ENCODE results near the gene LOXHD1.

The LOXHD1 gene

DNA sequence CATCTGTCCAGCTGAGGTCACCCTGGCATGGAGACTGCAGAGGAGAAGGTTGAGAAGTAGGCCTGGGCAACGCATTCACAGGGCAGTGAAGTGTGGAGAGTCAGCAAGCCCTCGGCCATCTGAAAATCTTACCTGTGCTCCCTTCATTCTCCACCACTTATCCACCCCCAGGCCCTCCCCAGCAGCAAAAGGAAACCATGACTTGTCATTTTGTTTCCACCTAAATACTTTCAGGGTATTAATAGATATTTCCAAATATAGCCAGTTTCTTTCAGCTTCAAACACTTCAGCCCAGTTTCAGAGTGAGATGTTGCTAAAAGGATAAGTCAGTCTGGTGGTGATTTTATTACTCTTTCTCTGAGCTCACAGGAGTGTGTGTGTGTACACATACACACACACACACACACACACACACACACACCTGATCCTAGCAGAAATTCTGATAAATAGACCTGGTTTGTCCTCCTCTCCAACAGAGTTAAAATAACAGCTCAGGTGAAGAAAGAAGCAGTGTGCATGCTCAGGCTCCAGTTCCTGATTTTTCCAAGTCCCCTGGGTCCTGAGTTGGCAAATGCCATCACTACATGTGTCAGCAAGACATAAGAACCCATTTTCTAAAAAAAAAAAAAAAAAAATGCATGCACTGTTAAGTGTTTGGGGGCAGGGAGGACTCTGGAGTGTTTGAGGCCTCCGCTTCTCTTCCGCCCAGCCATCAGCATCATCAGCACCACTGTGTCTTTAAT, 82.8 kb downstream of the LOXHD1 start:
- no peak for DNase-seq

DNA sequence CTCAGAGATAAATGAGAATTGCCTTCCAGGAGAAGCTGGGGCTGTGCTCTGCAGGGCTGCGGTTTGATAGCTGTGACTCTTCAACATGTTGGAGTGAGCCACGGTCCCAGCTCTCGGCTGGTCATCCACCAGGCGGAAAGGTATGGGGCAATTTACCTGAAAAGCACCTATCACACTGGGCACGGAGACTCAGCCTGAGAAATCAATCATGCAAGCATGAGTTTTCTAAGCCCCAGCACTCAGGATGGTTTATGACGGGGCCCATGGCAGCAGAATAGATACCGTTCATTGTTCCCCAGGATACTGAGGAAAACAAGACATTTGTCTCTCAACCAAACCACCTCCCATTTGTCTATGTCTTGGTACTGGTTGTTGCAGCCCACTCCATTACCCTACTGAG, 83.9 kb downstream of the LOXHD1 start:
- no peak for DNase-seq

DNA sequence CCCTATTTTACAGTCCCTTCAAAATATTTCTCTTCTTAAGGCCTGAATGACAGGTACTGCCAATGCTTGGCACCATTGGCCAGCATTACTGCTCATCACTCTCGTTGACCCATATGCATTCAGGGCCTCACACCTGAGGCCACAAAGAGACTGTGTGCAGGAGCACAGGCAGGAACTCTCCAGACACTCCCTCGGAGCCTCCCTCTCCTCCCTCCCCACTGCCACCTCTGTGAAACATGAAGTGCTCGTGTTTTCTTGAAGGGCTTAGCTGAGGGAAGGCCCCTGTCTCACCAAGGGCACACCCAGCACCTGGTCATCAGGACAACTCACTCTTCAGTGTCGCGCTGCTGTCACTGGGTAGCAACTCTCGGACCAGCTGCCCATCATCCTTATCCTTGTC, 85.3 kb downstream of the LOXHD1 start:
- DNase-seq: no peak

DNA sequence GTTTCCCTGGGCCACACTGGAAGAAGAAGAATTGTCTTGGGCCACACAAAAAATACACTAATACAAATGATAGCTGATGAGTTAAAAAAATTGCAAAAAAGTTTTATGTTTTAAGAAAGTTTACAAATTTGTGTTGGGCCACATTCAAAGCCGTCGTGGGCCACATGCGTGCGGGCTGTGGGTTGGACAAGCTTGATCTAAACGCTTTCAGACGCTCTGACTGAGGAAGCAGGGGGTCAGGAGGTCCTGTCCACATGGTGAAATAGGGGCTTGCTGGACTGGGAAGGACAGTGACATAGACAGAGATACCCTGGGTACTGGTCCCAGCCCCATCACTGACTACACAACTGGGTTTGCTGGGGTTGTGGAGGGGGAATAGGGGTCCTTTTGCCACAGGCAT, 86.4 kb downstream of the LOXHD1 start:
- DNase-seq: no peak

DNA sequence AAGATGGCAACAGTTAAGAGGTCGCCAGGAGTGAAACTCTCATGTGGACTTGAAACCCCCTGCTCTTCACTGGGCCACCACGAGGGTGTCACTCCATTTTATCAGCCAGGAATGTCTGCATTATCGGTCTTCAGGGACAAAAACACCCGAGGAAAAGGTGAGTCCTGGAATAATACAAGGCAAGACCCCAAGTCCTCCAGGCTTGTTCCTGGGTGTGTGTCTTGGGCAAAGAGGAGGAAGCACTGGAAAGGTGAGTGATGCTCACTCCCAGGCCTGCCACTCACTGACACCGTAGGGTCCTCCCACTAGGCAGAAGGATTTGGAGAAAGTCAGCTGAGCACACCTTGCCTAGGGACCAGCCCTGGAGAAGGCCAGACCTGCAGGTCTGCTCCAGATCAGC, 86.9 kb downstream of the LOXHD1 start:
- no peak for DNase-seq

DNA sequence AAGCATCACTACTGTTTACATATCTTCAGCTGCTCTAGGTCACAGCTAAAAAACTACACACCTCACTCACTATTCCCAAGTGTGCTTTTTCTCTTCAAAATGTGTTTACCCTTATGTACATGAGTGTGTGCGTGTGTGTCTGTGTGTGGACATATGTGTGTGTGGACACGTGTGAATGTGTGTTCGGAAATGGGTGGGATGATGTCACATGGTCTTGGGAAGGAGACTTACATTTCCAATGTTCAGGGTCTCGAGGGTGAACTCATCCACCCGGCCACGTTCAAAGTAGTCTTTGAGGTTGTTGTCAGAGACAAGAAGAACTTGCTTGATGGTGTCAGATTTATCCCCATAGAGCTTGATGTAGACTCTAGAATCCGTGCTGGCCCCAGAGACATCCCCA, 87.8 kb downstream of the LOXHD1 start:
- DNase-seq: no peak

DNA sequence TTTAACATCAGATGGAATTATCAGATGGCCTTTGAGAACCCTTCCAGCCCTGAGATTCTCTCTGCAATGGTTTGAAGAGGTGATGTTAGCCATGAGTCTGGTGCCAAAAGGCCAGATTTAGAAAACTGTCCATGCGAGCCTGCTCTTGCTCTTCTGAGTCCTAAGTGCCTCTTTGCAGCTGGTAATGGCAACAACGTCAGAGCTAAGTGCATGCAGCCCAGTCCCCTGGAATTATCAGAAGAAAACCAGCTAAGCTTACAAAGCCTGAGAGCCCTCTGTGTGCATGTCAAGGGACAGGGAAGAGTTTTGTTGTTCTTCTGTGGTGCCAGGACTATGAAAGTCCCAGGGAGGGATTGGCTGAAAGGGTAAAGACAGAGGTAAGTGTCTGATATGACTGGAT, 89.8 kb downstream of the LOXHD1 start:
- DNase-seq: no peak

DNA sequence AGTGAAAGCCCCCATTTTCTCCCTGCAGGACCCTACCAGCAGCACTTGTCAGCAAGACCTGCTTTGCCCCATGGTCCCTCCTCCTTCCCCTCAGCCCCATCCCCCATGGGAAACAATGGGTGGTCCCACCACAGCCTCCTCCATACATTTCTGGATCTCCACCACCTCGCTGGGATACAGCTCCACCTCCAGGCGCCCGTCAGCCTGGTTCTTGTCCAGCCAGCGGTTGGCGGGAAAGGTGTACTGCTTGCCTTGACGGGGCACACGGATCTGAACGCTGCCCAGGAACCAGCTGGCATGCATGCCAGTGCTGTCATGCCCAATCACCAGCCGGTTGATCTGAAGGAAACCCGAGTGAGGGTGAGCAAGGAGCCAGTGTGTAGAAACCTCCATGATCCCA, 90.9 kb downstream of the LOXHD1 start:
- DNase-seq: no peak

DNA sequence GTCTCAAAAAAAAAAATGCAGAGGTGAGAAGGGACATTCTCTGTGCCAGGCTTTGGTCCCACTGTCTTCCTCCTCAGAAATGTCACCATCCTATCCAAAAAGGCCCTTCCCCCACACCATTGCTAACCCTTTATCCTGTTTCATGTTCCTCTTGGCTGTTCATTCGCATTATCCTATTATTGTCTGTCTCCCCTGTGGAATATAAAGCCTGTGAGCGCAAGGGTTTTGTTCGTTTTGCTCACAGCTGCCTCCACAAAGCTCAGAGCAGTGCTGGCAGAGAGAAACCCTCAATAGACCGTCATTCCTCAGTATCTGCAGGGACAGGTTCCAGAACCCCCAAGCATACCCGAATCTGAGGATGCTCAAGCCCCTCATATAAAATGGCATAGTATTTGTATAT, 91.8 kb downstream of the LOXHD1 start:
- DNase-seq: no peak

DNA sequence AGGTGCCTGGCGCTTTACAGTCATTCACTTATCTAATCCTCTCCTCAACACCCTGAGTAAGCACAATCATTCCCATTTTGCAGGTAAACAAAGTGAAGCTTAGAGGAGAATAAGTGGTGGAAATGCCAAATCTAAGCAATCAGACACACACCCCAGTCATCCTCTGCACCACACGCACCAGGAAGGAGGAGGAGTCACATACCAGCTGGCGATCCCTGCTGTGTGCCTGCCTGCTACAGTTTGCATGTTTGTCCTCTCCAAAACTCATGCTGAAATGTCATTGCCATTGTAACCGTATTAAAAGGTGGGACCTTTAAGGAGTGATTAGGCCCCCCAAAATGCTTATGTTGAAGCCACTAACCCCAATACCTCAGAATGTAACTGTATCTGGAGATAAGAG, 93.7 kb downstream of the LOXHD1 start:
- DNase-seq: no peak

DNA sequence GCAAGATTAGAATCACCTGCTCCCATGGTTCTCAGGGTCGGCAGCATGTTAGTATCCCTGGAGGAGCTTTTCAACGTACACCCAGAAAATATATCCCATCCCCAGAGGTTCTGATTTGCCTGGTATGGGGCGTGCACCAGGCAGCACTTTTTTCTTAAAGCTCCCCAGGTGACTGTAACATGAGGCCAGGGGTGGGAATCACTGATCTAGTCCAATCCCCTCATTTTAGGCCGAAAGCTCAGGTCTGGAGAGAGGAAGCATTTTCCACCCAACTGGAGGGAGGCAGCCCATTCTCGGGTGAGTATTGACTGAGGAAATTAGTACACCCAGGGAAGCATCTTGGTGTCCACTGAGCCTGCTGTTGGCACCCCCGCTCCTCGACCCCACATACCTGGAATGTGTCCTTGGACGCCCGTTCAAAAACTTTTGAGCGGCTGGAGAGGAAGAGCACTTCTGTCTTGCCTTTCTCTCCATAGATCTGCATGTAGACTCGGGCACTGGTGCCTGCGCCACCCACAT, 94.3 kb downstream of the LOXHD1 start:
- DNase-seq: no peak

DNA sequence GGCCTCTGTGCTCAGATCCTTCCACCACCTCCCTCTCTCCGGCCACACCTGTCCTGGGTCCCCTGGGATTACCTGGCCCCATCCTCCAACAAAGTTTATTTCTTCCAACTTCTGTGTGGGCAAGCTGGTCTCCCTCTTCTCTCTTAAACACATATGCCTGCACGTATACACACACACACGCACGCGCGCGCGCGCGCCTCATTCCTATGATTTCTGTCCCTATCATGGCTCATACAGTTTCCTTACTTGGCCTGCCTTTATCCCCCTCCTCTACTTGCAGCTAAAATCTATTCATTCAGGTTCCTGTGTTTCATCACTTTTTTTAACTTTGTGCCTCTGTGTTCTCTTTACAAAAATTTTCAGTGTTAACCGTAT, 96.4 kb downstream of the LOXHD1 start:
- no peak for DNase-seq

DNA sequence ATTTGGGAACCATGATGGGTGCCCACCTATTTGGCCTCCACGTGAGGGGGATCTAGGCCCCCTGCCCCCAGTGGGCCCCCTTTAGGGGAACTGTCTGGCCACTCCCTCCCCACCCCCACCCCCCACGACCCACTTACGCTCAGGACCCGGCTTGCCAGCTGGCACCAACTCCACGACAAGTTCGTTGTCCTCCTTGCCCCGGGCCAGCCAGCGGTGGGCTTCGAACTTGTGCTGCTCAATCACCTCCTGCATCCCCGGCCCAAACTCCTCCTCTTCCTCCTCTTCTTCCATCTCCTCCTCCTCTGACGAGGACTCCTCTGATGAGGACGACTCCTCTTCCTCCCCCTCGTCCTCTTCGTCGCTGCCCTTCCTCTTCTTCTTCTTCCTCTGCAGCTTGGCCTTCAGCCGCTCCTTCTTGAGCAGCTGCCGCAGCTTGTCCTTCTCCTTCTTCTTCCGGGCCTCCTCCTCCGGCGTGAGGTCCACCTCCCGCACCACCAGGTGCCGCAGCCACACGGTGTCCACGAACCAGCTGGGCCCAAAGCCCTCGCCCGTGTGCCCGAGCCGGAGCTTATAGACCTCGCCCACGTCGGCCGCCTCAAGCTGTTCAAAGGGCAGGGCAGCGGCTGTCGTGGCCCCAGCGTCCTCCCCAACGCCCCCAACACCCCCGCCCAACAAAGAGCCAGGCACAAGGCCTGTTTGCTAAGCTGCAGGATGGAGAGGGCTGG, 96.9 kb downstream of the LOXHD1 start:
- no peak for DNase-seq

DNA sequence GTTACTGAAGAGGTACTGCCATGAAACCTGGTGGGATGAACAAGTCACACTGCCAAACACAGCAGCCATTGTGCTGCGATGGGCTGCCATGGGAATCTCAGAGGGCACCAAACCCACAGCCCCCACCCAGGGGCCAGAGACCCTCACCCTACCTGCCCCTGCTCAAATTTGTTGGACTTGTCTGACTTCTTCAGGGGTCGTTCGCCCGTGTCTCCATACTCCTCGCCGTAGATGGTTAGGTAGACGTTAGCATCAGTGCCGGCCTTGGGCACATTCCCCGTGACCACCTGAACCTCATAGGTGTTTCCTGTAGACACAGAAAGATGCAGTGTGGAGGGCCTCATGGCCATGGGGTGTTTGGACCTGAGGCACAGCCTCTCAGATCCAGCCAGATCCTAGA, 97.7 kb downstream of the LOXHD1 start:
- DNase-seq: no peak

DNA sequence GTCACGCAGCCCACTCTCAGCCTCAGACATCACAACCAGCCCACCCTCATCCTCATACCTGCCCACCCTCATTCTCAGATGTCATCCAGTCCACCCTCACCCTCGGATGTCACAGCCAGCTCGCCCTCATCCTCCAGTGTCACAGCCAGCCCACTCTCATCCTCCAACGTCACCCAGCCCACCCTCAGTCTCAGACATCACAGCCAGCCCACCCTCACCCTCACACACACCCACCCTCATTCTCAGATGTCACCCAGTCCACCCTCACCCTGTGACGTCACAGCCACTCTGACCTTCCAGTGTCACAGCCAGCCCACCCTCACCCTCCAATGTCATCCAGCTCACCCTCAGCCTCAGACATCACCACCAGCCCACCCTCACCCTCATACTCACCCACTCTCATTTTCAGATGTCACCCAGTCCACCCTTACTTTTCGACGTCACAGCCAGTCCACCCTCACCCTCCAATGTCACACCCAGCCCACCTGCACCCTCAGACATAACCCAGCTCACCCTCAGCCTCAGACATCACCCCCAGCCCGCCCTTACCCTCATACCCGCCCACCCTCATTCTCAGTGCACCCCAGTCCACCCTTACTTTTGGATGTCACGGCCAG, 100.3 kb downstream of the LOXHD1 start:
- DNase-seq: no peak

DNA sequence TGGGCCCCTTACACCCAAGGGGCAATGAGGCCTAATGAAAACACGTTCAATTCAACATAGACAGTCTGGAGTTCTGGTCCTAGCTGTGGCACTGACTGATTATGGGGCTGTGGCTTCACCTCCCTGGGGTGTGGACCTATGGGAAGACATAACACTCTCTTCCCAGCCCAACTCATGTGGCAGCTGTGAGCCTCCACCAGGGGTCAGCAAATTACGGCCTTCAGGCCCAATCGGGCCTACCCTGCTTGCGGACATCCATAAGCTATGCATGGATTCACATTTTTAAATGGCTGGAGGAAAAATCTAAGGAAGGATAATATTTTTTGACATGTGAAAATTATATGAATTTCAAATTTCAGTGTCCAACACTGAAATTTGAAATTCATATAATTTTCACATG, 101.3 kb downstream of the LOXHD1 start:
- DNase-seq: no peak

DNA sequence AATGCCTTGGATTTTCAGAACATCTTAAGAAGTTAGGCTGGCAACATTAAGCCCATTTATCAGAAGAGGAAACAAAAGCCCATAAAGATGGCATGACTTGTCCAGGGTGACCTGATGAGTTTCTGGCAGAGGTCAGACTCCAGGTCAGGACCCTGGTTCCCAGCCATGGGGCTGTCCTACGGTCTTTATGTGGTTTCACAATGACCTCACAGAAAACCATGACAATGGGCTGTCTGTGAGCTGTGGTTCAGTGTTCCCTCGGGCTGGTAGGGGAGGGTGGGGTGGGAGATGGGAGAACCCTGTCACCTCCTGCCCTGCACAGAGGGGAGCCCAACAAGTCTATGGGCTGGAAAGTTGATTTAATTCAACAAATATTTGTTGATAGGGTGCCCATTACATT, 101.8 kb downstream of the LOXHD1 start:
- no peak for DNase-seq

DNA sequence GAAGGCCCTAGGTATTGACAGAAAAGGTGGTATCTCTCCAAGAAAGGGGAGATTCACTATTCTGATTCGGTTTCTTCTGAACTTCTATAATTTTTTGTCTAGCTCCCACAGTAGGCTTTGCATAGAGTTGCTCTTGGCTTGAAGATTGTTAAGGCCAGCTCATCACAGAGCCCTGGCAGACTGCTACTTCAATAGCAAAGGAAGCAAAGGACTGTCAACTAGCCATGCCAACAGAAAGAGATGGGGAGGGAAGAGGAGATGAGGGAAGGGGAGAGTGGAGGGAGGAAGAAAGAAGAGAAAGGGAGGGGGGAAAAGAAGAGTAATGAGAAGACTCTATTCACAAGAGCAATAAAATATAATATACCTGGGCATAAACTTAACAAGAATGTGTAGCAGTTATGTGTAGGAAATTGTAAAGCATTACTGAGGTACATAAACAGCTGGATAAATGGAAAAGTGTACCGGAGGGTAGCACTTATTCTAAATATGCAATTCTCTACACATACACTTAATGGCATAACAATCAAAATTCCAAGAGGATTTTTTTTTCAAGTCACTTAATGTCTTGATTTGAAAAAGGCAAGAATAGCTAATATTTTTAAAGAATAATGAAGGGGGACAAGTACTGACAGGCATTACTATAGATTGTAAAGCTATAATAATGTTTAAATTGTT, 102.5 kb downstream of the LOXHD1 start:
- DNase-seq: no peak

DNA sequence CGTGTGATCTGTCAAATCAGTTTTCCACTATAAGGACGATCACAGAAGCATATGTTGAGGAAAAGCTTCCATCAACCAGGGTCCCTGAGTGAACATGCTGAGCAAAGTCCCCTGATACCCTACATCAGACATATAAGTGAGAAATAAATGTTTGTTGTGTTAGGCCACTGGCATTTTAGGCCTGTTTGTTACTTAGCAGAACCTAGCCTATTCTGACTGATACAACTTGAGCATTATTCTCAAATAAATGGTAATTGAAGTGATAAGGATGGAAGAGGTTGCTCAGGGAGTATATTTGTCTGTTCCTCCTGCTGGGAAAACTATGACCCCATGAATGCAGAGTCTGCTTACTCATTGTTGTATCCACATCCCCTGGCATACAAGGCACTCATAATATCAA, 106.4 kb downstream of the LOXHD1 start:
- no peak for DNase-seq

DNA sequence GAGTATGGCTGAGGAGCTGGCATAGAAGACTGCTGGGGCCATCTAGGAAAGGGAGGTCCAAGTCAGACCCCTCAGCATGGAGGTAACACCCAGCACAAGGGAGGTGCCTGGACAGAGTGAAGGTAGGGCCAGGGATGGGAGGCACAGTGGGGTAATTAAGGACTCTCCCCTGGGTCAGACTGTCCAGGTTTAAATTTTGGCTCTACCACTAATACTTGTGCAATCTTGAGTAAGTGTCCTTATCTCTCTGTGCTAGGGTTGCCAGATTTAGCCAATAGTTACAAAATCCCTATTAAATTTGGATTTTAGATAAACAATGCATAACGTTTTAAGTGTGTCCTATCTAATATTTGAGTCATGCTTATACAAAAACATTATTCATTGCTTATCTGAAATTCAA, 109.5 kb downstream of the LOXHD1 start:
- DNase-seq: no peak

DNA sequence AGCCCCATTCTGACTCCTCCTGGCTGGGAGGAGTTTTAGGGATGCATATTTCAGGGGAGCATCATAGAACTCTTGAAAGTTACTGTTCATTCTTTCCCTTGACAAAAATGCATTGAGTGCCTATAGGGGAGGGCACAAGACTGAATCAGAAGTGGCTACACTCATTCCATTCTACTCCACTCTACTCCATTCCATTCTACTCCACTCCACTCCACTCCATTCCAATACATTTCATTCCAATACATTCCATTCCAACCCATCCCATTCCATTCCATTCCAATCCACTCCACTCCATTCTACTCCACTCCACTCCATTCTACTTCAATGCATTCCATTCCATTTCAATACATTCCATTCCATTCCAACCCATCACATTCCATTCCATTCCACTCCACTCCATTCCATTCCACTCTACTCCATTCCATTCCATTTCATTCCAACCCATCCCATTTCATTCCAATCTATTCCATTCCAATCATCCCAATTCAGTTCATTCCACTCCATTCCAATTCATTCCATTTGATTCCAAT, 110.8 kb downstream of the LOXHD1 start:
- DNase-seq: no peak

DNA sequence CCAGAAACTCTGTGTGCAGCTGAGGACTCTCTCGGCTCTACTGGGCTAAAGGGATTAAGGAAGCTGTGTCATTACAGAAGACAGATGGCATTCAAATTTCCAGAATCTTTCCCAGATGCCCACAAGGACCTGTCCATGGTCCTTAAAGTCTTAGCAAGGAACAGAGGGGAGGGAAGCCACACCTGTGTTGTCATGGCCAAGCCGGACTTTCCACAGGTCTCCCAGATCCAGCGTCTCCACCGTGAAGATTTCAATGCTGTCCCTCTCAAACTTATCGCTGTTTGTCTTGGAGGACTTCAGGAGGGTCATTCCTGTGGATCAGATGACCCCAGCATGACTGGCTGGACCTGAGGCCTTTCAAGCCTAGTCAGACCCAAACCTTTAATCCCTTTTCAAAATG, 114.5 kb downstream of the LOXHD1 start:
- DNase-seq: no peak

DNA sequence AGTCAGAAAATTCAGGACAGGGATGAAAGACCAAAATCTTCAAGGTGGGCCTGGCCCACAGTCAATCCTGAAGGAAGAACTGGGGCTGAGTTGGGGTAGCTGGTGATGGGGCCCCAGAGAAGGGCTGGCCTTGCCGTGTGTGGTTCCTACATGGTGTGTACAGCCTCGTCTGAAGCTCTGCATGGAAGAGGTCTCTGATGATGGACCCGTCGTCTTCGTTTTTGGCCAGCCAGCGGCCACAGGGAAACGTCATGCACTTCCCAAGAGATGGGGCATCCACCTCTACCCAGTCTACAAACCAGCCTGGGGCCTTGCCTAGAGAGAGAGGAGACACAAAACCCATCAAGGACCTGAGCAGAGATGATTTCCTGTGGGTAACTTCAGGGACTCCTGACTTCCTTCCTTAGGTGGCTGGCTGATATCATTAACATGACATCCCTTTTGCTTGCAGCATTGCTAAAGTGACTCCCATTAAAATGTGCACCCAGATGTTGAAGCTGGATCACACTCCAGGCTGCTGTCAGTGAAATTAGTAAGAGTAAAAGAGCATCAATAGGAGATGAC, 115.3 kb downstream of the LOXHD1 start:
- no peak for DNase-seq
